Uterus (tissue), 2 donors: Measurements from ENCODE around the gene DDC.
"Not testable (repeated sequence)": the region's sequence is repeated elsewhere in the genome, so short reads cannot be mapped to it uniquely, and the experiment has no call there.

Source experiments
- POLR2A ChIP-seq, 2 donors: fragments of 450-650 bp; IDR thresholded peaks; one replicate each; pipeline ENCODE4 v1.6.1; 2016; ENCODE audit warnings: antibody characterized with exemption in 2 of 2, mild to moderate bottlenecking in 1 of 2, moderate library complexity in 1 of 2
- TF ChIP-seq, protein P1 (sequence below), 4 experiments: fragments of 200-600 bp in 2 of 4; fragments of 450-650 bp in 2 of 4; sonication (generic) in 2 of 4; IDR thresholded peaks; one replicate each; pipeline ENCODE4 v1.5.1; 2016 to 2019; ENCODE audit warnings: antibody characterized with exemption in 4 of 4, mild to moderate bottlenecking in 2 of 4, moderate library complexity in 1 of 4

DNA sequence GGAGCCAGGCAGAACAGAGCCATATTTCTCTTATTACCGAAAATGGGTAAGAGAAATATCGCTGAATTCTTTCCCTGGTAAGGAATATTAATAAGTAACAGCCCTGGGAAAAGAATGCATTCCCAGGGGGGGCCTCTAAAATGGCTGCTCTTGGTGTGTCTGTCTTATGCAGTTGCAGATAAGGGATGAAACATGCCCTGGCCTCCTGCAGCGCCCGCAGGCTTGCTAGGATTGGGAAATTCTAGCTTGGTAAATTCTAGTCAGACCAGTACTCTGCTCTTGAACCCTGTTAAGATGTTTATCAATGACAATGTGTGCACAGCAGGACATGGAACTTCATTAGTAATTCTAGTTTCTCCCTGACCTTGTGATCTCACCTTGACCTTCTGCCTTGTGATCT lies 18.1 kb upstream of the DDC start:
- TF ChIP-seq POLR2A (IDR thresholded peaks at IDR 0.05) = not testable (repeated sequence)
- TF ChIP-seq, protein P1, sequence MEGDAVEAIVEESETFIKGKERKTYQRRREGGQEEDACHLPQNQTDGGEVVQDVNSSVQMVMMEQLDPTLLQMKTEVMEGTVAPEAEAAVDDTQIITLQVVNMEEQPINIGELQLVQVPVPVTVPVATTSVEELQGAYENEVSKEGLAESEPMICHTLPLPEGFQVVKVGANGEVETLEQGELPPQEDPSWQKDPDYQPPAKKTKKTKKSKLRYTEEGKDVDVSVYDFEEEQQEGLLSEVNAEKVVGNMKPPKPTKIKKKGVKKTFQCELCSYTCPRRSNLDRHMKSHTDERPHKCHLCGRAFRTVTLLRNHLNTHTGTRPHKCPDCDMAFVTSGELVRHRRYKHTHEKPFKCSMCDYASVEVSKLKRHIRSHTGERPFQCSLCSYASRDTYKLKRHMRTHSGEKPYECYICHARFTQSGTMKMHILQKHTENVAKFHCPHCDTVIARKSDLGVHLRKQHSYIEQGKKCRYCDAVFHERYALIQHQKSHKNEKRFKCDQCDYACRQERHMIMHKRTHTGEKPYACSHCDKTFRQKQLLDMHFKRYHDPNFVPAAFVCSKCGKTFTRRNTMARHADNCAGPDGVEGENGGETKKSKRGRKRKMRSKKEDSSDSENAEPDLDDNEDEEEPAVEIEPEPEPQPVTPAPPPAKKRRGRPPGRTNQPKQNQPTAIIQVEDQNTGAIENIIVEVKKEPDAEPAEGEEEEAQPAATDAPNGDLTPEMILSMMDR (IDR thresholded peaks at IDR 0.05) = not testable (repeated sequence)
